Muscle layer of colon (tissue), 2 donors: ENCODE results near the gene TMA7B.

Experiments used
- H3K27ac ChIP-seq: one replicate; pipeline ENCODE4 v1.7.0; 2013; ENCODE audit warnings: low read depth, mild to moderate bottlenecking, low read length, moderate library complexity
- H3K27me3 ChIP-seq, 2 donors: one replicate each; pipeline ENCODE4 v1.7.0; 2013; ENCODE audit warnings: low read length in 2 of 2, mild to moderate bottlenecking in 2 of 2; ENCODE audit not compliant: insufficient read depth in 2 of 2, control insufficient read depth in 1 of 2
- H3K36me3 ChIP-seq: one replicate; pipeline ENCODE4 v1.7.0; 2013; ENCODE audit warnings: mild to moderate bottlenecking, low read length; ENCODE audit not compliant: insufficient read depth
- H3K4me1 ChIP-seq: one replicate; pipeline ENCODE4 v1.7.0; 2013; ENCODE audit warnings: mild to moderate bottlenecking, low read length; ENCODE audit not compliant: insufficient read depth
- H3K4me3 ChIP-seq, 2 donors: one replicate each; pipeline ENCODE4 v1.7.0; 2013; ENCODE audit warnings: low read length in 2 of 2, low read depth in 1 of 2, mild to moderate bottlenecking in 1 of 2, moderate library complexity in 1 of 2
- H3K9ac ChIP-seq: one replicate; pipeline ENCODE4 v1.7.0; 2013; ENCODE audit warnings: low read length
- H3K9me3 ChIP-seq: one replicate; pipeline ENCODE4 v1.7.0; 2013; ENCODE audit warnings: mild to moderate bottlenecking, low read length
- donor health status: abdominal sarcoma.
- donor health status: Adenocarcinoma of cecum.

The TMA7B gene

DNA sequence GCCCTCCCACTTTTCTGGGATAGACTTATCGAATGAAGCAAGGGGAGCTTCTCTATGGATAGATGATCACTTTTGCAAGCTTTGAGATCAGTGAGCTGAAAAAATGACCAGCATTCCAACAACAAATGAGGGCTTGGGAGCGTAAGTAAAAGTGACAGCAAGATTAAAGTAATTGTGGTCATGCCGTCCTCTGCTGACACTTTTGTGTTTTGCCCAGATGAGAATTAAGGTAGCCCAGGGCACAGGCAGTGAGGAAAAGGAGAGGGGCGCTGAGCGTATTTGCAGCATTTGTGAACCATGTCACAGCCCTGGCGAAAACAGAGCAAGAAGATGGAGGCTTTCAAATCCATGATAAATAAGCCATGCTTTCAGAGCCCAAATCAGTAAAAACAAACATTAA, 24.6 kb upstream of the TMA7B start:
- Histone ChIP-seq H3K9me3 (no peaks in the 10 kb centered on the region), H3K27ac (no peak overlapping the region), H3K27me3 (no peaks in the 10 kb centered on the region), H3K4me1 (no peaks in the 10 kb centered on the region), H3K36me3 (no peaks in the 10 kb centered on the region), H3K4me3 (no peak overlapping the region), H3K9ac (no peak overlapping the region)

DNA sequence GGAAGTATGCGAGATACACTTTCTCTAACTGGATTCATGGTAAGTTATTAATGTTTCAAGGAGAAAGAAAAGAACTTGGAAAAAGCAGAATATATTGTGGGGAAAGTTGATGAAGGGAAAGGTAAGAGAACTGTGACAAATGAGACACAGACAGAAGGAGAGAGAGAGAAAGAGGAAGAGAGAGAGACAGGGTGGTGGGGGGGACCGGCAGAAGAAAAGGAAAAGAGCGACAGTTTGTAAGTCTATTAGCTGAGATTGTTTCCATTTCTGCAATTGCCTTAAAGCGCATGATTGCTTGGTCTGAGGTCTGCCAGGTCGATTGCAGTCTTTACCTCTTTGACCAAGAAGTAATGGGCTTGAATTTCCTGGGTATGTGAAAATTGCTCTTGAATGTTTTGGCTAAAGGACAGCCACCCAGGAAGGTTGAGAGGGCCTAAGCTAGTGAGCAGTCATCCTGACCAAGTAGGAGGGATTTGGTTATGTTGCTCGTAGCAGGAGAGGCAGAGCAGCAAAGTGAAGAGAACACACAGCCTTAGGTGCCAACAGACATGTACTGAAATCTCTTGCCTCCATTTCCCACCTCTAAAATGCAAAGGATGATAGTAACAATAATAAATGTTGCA, 23.6 kb upstream of the TMA7B start:
- Histone ChIP-seq H3K9me3 (no peaks in the 10 kb centered on the region), H3K4me1 (no peaks in the 10 kb centered on the region), H3K9ac (no peak overlapping the region), H3K36me3 (no peaks in the 10 kb centered on the region), H3K27me3 (no peaks in the 10 kb centered on the region), H3K4me3 (no peak overlapping the region), H3K27ac (no peak overlapping the region)

DNA sequence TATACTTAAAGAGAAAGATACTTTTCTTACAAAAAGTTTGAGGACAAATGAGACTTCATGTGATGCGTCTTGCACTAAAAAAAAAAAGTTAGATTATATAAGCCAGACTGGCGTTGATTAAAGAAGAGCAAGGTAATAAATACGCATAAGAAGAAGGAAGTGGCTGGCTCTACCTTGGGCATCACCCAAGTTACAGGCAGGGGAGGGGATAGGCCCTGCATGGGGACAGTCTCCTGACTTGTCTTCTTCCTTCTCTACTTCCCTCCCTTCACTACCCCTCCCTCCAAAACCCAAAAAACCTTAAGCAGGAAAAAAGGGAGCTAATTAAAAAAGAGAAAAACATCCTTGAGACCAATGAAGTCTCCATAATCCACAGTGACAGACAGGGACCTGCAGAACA, 22.3 kb upstream of the TMA7B start:
- no peaks in the 10 kb centered on the region for H3K36me3 ChIP-seq
- H3K27ac ChIP-seq = no peak overlapping the region
- no peaks in the 10 kb centered on the region for H3K9me3 ChIP-seq
- no peak overlapping the region for H3K4me3 ChIP-seq
- H3K9ac ChIP-seq = no peak overlapping the region
- no peaks in the 10 kb centered on the region for H3K27me3 ChIP-seq
- H3K4me1 ChIP-seq = no peaks in the 10 kb centered on the region

DNA sequence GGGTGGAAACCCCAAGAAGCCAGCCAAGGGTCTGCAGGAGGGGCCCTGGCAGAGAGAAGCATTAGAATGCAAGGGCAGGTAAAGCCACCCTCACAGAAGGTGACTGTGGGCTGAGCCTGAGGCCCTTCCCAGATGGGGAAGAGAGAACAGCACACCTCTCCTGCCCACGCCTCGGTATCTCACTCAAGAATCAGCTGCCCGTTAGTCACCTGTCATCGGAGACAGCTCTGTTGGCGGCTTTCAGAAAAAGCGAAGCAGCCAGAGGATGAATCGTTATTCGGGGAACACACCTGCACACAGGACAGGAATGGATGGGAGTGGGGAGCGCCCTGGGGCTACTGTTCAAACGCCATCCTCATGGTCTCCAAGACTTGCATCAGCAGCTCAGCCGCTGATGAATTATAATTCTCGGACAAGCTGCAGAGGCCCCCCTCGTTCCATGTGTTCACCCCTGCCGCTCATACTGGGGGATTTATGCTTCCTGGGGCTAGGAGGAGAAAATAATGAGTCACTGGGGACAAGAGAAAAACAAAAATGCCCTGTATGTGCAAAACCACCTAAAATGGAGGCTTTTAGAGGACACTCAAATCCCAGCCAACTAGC, 21.6 kb upstream of the TMA7B start:
- Histone ChIP-seq H3K27ac (no peak overlapping the region), H3K27me3 (no peaks in the 10 kb centered on the region), H3K9me3 (no peaks in the 10 kb centered on the region), H3K36me3 (no peaks in the 10 kb centered on the region), H3K4me3 (no peak overlapping the region), H3K4me1 (no peaks in the 10 kb centered on the region), H3K9ac (no peak overlapping the region)

DNA sequence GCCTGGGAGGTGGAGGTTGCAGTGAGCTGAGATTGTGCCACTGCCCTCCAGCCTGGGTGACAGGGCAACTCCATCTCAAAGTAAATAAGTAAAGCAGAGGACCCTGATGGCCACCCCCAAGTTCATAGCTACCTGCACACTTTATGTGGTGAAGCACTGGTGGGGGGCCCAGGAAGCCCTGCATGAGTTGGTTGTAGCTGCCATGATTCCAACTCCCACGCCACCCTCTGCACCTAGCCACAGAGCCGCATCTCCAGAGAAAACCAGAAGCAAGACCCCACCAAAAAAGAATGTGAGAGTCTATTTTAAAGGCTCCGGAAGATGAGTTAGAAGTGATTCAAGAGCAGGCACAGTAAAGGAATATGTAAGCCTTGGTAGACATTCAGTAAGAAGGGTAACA, 20.4 kb upstream of the TMA7B start:
- H3K9ac ChIP-seq = no peak overlapping the region
- H3K4me1 ChIP-seq = no peaks in the 10 kb centered on the region
- H3K36me3 ChIP-seq = no peaks in the 10 kb centered on the region
- H3K27me3 ChIP-seq = no peaks in the 10 kb centered on the region
- H3K9me3 ChIP-seq = no peaks in the 10 kb centered on the region
- H3K27ac ChIP-seq = no peak overlapping the region
- no peak overlapping the region for H3K4me3 ChIP-seq

DNA sequence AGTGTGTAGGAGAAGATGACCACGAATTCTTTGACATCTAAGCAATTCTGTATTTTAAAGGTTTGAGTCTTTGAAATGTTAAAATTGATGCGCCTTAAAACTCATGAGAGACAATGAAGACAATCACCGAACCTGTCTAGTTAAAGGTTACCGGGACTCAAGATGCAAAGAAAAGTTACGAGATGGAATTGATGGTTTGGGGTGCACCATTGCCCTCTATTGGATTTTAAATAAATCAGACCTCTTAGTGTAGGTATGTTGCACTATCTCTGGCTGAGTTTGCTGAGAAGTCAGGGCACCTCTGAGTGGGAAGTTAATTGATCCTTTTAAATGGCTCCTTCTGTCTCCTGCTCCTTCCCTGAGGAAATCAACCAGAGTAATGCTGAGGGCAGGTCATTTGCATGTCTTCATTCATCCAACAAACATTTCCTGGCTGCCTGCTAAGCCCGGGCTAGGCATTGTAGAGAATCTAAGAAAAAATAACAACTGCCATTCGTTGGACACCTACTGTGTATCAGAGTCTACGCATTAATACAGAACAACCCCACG, 19.4 kb upstream of the TMA7B start:
- H3K27ac ChIP-seq = no peak overlapping the region
- H3K4me1 ChIP-seq = no peaks in the 10 kb centered on the region

DNA sequence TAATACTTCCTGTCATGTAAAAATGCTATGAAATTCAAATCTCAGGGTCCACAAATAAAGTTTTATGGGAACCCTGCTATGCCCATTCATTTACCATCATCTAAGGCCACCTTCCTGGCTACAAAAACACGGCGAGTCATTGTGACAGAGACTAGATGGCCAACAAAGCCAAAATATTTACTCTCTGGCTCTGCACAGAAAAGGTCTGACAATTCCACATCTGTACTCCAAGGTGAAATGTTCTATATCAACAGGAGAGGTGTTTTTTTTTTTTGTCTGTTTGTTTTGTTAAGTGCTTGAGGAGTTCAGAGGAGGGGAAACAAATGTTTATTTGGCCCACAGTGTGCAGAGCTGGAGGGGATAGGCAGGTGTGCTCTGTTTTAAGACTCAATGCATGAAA, 18.6 kb upstream of the TMA7B start:
- Histone ChIP-seq H3K36me3 (no peaks in the 10 kb centered on the region), H3K9ac (no peak overlapping the region), H3K4me3 (no peak overlapping the region), H3K27ac (no peak overlapping the region), H3K27me3 (no peaks in the 10 kb centered on the region), H3K4me1 (no peaks in the 10 kb centered on the region), H3K9me3 (no peaks in the 10 kb centered on the region)

More for the DNA sequence above, 19.4 kb upstream of the TMA7B start:
- Histone ChIP-seq H3K4me3 (no peak overlapping the region), H3K27me3 (no peaks in the 10 kb centered on the region), H3K36me3 (no peaks in the 10 kb centered on the region), H3K9ac (no peak overlapping the region), H3K9me3 (no peaks in the 10 kb centered on the region)

DNA sequence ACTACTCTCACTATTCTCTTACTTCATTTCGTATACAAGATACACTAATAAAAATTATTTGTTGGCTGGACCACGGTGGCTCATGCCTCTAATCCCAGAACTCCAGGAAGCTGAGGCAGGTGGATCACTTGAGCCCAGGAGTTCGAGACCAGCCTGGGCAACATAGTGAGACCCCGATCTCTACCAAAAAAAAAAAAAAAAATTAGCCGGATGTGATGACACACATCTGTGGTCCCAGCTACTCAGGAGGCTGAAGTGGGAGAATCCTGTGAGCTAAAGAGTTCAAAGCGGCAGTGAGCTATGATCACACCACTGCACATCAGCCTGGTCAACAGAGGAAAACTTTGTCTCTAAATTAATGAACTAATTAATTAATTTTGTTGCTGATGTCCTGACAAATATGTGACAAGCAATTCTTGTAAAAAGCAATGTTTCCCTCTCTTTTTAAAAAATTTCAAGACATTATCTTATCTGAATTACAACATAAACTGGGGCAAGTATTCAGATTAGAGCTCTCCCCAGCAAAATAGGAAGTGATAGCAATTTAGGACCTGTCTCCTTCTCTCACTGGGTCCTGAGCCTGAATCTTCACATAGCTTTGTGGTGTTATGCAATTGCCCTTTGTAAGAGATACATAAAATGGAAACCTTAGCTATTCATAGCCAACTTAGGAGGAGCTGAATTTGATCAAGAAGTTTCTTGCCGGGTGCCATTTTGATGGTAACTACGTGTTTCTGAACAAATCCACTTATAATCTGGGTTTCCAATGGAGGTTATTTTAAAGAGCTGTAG, 17.6 kb upstream of the TMA7B start:
- no peak overlapping the region for H3K4me3 ChIP-seq
- no peaks in the 10 kb centered on the region for H3K36me3 ChIP-seq
- no peaks in the 10 kb centered on the region for H3K9me3 ChIP-seq
- H3K4me1 ChIP-seq = no peaks in the 10 kb centered on the region
- no peak overlapping the region for H3K9ac ChIP-seq
- no peak overlapping the region for H3K27ac ChIP-seq
- no peaks in the 10 kb centered on the region for H3K27me3 ChIP-seq

DNA sequence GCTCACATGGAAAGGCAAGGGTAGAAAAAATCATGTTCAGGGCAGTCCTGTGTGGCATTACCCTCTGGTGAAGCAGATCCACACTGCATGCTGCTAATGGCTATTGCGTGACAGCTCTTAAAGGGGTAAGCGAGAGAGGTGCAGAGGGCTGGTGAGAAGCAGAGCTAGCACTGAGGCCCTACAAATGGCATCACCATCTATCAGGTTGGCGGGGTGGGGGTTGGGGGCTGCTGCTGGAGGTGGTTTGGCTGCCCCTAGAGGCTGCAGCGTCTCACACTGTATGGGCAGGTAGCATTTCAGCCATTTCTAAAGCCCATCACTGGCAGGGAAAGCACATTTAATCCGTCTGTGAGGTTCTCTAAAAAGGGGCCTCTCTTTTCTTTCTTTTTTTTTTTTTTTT, 16.9 kb upstream of the TMA7B start:
- Histone ChIP-seq H3K9ac (no peak overlapping the region), H3K4me3 (no peak overlapping the region), H3K9me3 (no peaks in the 10 kb centered on the region), H3K27ac (no peak overlapping the region), H3K36me3 (no peaks in the 10 kb centered on the region), H3K27me3 (no peaks in the 10 kb centered on the region), H3K4me1 (no peaks in the 10 kb centered on the region)

DNA sequence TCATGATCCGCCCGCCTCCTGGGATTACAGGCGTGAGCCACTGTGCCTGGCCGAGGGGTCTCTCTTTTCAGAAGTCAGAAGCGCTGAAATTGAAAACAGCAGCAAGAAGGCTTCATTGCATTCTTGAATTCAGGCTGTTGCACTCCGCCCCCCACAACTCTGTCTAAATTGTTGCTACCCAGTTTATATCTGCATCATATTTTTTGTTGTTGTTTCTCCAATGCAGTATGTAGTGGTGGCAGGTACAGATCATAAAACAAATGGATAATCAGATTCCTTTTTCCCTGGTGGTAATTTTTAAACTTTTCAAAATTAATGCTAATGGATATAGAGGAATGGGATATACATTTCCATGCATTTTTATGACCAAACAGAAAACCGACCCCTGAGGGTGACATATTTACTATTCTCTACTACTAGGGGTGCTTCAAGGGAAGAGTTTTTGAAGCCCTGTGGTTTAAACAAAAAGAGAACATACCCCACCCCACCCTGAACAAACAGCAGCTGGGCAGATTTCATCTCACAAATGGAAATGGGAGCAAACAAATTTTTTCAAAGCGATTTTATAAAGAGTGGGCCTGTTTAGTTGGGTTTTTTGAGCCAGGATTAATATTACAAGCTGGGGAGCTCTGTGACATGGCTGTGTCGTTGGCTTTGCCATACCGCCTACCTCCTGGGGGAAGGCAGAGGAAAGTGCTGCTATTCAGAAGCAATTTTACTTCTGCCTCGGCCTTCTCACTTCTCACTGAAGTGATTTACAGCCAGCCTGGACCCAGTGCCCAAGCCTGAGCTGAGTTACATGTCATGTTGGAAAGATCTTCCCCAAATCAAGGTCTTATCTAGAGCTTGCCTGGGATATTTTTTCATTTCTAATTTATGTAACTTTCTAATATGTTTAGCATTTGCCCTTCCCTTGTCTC, 16.0 kb upstream of the TMA7B start:
- no peak overlapping the region for H3K27ac ChIP-seq
- no peaks in the 10 kb centered on the region for H3K4me1 ChIP-seq
- H3K36me3 ChIP-seq = no peaks in the 10 kb centered on the region
- no peaks in the 10 kb centered on the region for H3K9me3 ChIP-seq
- no peak overlapping the region for H3K4me3 ChIP-seq
- H3K27me3 ChIP-seq = no peaks in the 10 kb centered on the region
- H3K9ac ChIP-seq = no peak overlapping the region

DNA sequence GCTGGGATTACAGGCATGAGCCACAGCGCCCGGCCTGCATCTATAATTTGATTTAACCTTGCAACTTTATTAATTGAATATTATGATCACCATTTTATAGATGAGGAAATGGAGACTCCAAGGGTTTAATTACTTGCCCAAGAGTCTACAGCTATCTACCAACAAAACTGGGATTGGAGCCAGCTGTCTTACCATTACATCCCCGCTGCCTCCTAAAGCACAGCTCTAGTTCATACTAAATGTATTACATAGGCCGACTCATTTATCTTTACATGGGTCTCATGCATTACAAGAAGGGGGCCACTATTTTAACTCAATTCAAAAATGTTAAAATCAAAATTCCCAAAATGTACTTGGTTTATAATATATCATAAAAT, 14.1 kb upstream of the TMA7B start:
- Histone ChIP-seq H3K4me1 (no peaks in the 10 kb centered on the region), H3K9ac (no peak overlapping the region), H3K4me3 (no peak overlapping the region), H3K9me3 (no peaks in the 10 kb centered on the region), H3K27me3 (no peaks in the 10 kb centered on the region), H3K36me3 (no peaks in the 10 kb centered on the region), H3K27ac (no peak overlapping the region)
